ENCODE data around the gene MTX1. TPM values are rescaled to one million over a fixed set of nuclear protein-coding genes. Genes with fewer than 3 reads are reported as not detected.
"Not testable (repeated sequence)": the region's sequence is repeated elsewhere in the genome, so short reads cannot be mapped to it uniquely, and the experiment has no call there.

Gene MTX1
- polyA plus RNA-seq, 3 donors: 40.0 to 44.2 (median 42.2) TPM

GRCh38 chr1:155231302-155231701, 22.8 kb downstream of the MTX1 start:
- not testable (repeated sequence) for DNase-seq (ENCODE audit: low read depth in 3 of 3, low spot score in 2 of 3)

DNA sequence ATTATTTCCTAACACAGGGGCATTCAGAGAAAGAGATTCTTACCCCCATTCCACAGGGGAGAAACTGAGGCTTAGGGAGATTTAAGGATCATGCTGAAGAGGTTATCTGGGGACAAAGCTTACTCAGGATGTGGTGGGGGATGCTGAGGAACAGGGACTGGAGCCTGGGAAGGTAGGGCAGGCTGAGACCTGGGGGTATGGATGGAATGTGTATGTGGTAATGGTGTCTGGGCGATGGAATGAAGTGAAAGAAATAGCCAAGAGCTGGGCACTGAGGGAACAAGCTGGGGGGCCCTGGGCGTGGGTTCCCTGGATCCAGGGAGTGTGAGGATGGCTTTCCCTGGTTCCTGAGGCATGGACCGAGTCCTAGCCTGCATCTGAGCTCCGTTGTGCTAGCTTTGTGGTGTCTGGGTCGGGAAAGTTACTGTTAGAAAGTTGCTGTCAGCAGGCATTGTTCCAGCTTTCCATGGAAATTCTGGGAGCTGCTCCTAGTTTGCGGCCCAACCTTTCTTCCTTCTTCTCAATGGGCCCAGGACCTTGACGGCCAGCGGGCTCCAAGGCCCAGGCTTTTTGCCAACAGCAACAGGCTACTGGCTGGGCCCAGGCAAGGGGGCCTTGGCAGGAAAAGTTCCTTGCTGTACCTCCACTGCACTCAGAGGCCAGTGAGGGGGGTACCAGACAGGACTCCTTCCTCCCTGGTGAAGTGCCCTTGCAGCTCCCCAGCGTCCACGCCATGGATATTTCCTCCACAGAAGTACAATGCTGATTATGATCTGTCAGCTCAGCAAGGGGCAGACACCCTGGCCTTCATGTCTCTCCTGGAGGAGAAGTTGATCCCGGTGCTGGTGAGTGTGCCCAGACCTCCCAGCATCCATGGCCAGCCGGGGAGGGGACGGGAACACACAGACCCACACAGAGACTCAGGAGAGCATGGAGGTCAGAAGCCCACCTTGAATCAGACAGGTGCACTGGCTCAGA, 23.8 kb downstream of the MTX1 start:
- DNase-seq (ENCODE audit: low read depth in 3 of 3, low spot score in 2 of 3): not testable (repeated sequence)

GRCh38 chr1:155233502-155233901, 25.0 kb downstream of the MTX1 start:
- DNase-seq (ENCODE audit: low read depth in 3 of 3, low spot score in 2 of 3): not testable (repeated sequence)

DNA sequence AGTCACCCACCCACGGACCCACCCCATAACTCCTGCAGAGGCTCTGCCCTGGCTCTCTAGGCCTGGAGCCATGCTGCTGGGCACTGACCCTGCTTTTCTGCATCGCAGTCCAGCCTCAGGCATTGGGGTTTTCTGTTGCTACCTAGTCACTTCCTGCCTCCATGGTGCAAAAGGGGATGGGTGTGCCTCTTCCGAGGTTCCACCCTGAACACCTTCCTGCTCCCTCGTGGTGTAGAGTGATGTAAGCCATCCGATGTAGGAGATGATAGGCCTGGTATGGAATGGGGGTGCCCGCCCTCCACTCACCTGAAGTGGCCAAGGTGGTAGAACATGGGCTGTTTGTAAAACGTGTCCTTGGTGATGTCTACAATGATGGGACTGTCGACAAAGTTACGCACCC, 26.9 kb downstream of the MTX1 start:
- DNase-seq (ENCODE audit: low read depth in 3 of 3, low spot score in 2 of 3): not testable (repeated sequence)

DNA sequence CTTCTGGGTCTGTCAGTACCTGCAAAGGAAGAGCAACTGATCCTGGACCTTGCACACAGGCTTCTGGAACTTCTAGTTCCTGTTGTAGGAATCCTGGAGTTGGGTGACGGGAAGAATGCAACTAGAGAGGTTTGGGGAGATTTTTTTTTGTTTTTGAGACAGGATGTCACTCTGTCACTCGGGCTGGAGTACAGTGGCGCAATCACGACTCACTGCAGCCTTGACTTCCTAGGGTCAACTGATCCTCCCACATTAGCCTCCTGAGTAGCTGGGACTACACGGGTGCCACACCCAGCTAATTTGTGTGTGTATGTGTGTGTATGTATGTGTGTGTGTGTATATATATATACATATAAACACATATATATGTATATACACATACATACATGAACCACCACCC, 28.0 kb downstream of the MTX1 start:
- no peak for DNase-seq (ENCODE audit: low read depth in 3 of 3, low spot score in 2 of 3)

GRCh38 chr1:155241069-155241679, 32.7 kb downstream of the MTX1 start:
- no peak for DNase-seq (ENCODE audit: low read depth in 3 of 3, low spot score in 2 of 3)

DNA sequence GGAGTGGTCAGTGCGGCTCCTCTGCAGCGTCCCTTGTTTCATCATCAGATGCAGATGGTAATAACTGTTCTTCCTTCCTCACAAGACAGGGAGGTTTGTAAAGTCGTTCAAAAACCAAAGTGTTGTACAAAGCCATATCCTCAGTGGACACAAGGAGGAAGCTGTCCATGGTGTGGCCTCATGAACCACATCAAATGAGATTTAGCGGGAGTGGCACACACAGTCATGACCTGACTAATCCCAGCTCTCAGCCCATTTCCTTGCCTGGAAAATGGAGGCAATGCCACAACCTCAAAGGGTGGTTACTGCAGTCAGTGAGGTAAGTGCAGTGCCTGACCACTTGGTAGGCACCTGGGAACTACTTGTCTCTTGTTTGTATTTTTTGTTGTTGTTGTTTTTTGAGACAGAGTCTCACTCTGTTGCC, 33.4 kb downstream of the MTX1 start:
- no peak for DNase-seq (ENCODE audit: low read depth in 3 of 3, low spot score in 2 of 3)

DNA sequence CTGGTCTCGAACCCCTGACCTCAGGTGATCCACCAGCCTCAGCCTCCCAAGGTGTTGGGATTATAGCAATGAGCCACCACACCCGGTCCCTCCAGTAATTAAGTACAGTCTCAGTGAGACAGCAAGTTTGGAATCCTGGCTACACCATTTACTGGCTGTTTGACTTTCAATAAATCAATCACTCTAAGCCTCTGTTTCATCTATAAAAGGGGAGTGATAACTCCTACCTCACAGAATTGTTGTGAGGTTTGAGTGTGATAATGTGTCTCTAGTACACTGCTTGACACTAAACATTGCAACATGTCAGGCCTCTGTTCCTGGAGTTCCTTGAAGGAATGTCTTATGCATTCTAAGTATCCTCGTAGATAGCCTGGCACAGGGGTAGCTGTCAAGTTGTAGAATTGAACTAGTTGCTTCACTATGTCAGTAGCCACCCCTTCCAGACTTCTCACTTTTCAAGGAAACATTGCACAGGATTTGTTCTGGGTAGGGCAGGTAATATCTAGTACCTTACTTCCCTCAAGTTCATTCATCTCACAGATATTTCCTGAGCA, 34.4 kb downstream of the MTX1 start:
- no peak for DNase-seq (ENCODE audit: low read depth in 3 of 3, low spot score in 2 of 3)

- DNase-seq (ENCODE audit: low read depth in 3 of 3, low spot score in 2 of 3): peak; percentile 93 to 99 (median 98)
Measured at GRCh38 chr1:155244368-155245162, 36.1 kb downstream of the MTX1 start.

DNA sequence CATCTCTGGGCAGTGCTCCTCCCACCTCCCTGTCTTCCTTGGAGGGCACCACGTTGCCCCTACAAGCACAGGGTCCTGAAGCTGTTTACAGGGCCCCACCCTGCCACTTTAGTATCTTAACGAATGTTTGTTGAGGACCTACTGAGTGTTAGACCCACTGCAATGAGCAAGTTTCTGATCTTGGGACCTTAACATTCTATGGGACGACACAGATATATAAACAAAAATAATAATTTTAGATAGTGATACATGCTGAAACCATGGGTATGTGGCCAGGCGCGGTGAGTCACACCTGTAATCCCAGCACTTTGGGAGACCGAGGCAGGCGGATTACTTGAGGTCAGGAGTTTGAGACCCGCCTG, 36.6 kb downstream of the MTX1 start:
- no peak for DNase-seq (ENCODE audit: low read depth in 3 of 3, low spot score in 2 of 3)

- not testable (repeated sequence) for DNase-seq (ENCODE audit: low read depth in 3 of 3, low spot score in 2 of 3)
Measured at GRCh38 chr1:155246796-155247195, 38.3 kb downstream of the MTX1 start.

DNA sequence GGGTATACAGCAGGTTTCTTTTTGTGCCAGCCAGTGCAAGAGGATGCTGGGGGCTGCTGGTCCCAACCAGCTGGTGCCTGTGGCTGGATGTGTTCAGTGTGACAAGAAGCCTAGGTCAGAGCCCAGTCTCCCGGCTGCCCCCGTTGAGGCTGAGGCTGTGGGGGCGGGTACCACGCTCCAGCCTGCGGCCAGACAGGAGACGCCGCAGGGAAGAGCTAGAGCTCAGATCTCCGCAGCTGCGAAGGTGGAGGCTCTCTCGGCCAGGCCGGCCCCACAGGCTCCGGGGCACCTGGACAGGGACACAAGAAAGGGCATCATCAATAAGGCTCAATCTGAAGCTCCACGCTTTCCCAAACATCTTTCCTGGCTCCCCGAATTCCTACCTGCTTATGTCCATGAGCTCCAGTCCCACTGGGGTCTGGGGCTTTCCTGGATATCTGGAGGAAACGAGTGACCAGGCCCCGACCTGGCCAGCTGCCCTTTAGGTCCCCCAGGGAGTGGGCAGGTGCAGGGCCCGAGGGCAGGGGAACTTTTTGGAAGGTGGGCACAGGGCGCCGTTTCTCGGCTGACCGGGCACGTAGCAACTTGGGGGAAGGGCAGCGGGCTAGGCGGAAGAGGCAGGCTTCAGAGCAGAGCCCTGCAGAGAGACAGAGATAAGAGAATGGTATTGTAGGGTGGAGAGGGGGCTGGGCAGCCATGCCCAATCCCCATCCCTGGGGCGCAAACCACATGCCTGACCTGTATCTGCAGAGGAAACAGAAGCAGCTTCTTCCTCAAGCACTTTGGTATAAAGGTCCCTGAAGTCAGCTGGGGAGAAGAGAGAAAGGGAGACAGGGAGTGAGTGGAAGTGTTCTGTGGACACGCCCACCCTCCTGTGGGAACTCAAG, 39.4 kb downstream of the MTX1 start:
- no peak for DNase-seq (ENCODE audit: low read depth in 3 of 3, low spot score in 2 of 3)

GRCh38 chr1:155250246-155250632, 41.7 kb downstream of the MTX1 start:
- DNase-seq (ENCODE audit: low read depth in 3 of 3, low spot score in 2 of 3): no peak

- DNase-seq (ENCODE audit: low read depth in 3 of 3, low spot score in 2 of 3): peak in 2 of 3 donors; percentile 81 to 88
Measured at GRCh38 chr1:155250633-155251449, 42.3 kb downstream of the MTX1 start.

- no peak for DNase-seq (ENCODE audit: low read depth in 3 of 3, low spot score in 2 of 3)
Measured at GRCh38 chr1:155251566-155251965, 43.1 kb downstream of the MTX1 start.

- DNase-seq (ENCODE audit: low read depth in 3 of 3, low spot score in 2 of 3): no peak
Measured at GRCh38 chr1:155253208-155253607, 44.7 kb downstream of the MTX1 start.

- no peak for DNase-seq (ENCODE audit: low read depth in 3 of 3, low spot score in 2 of 3)
Measured at GRCh38 chr1:155253797-155254196, 45.3 kb downstream of the MTX1 start.

DNA sequence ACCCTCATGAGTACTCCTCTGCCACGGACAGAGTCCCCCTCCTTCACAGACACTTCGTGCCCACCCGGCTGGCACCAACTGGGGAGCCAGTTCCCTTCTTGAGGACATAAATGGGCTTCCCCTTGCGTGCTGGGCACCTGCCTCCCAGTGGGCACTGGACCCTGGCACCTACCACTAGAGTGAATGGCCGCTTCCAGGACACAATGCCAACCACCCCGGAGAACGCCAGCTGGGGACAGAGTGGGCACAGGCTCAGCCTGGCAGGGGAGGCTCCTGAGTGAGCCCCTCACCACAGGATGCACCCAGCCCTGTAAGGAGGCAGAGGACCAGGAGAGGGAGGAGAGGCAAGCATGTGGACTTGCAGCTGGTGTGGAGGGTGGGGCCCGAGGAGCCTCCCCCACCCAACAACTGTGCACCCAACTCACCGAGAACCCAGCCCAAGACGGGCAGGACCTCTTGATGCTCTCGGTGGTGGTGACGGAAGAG, 45.8 kb downstream of the MTX1 start:
- no peak for DNase-seq (ENCODE audit: low read depth in 3 of 3, low spot score in 2 of 3)

DNA sequence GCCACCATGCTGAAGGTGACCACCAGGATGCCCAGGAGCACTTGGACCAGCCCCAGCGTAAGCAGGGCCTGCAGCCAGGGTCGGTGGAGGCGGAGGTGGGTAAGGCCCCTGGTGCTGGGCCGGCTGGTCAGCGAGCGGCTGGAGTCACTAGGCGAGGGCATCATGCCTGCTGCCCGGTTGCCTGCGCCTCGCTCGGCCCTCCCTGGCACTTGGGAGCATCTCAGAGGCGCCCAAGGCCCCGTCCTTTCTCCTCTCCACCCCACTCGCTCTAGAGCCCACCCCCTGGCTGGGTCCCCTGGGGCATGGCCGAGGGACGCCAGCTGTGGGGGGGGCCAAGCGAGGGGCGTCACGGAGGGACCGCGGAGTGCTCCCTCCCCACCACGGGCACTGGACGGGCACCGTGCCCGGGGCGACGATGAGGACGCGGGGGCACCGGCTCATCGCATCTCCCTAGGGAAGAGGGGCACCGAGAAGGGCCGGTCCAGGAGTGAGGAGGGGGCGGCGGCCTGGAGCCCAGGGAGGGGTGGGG, 46.3 kb downstream of the MTX1 start:
- no peak for DNase-seq (ENCODE audit: low read depth in 3 of 3, low spot score in 2 of 3)

Measured in right renal cortex interstitium (tissue), 3 donors.